HepG2 (cell line): Measurements from ENCODE around the gene HEYL. TPM values are rescaled to one million over a fixed set of nuclear protein-coding genes. Genes with fewer than 3 reads are reported as not detected.
A peak's percentile ranks its signal among the peaks of the same experiment; 100 is the strongest.

ENCODE experiments used
- ATAC-seq: fragments of 200-7000 bp; cut with Tn5 transposase; 3 replicates; pipeline ENCODE4 v1.9.1; 2020; ENCODE audit warnings: mild to moderate bottlenecking, moderate library complexity
- Bru-seq: library from RNA; stranded (reverse); fragments of 400-500 nt; gene quantifications from one replicate; lab custom pipeline; 2021; lab: Mats Ljungman, UMichigan
- BruChase-seq, 2 experiments: library from RNA; stranded (reverse); fragments of 400-500 nt; gene quantifications; one replicate each; lab custom pipeline; 2021; lab: Mats Ljungman, UMichigan
- BruUV-seq: library from RNA; stranded (reverse); fragments of 400-500 nt; replicated peaks from 2 replicates; lab custom pipeline; 2021; lab: Mats Ljungman, UMichigan
- CTCF ChIA-PET: fragments of 300-600 bp; formaldehyde crosslinking; extraction: SDS; loops from one replicate; lab custom pipeline; 2021; ENCODE audit warnings: low total read pairs, inconsistent platforms, low intra/inter-chr PET ratio; lab: Yijun Ruan, JAX
- POLR2A ChIA-PET: fragments of 350-600 bp; sonication (Branson Sonifier 250); formaldehyde crosslinking; loops from one replicate; lab custom pipeline; 2020; ENCODE audit warnings: antibody characterized with exemption, inconsistent platforms; lab: Yijun Ruan, JAX
- DNase-seq: peaks from one replicate; pipeline ENCODE4 v3.0.0-alpha.2; 2015; ENCODE audit warnings: low spot score
- FAIRE-seq: peaks from 3 replicates; lab custom pipeline; 2011; peaks lifted over from hg19 to GRCh38; lab: Jason Lieb, UNC
- H2AFZ ChIP-seq: one replicate; pipeline ENCODE4 v1.6.1; 2011; ENCODE audit warnings: low read length, inconsistent platforms
- H3K27ac ChIP-seq: fragments of 300-600 bp; 3 replicates; pipeline ENCODE4 v1.8.0; 2011; ENCODE audit warnings: mixed run types, mild to moderate bottlenecking, mixed read lengths, low read length, inconsistent platforms; ENCODE audit not compliant: insufficient read depth; ENCODE audit errors: extremely low read length
- H3K27me3 ChIP-seq, 2 experiments: fragments of 200-600 bp in 1 of 2; 2 replicates in 1 of 2; 3 replicates in 1 of 2; pipeline versions ENCODE4 v1.6.0 to v1.8.0; 2011; ENCODE audit warnings: low read length in 2 of 2, mild to moderate bottlenecking in 2 of 2, moderate library complexity in 2 of 2, inconsistent platforms in 1 of 2; ENCODE audit not compliant: insufficient read depth in 2 of 2, control insufficient read depth in 1 of 2
- H3K36me3 ChIP-seq, 2 experiments: fragments of 200-600 bp in 1 of 2; replicated peaks in 1 of 2; 2 replicates in 1 of 2; 3 replicates in 1 of 2; pipeline versions ENCODE4 v1.5.1 to v1.8.0; 2011; ENCODE audit warnings: low read length in 2 of 2, inconsistent platforms in 1 of 2; ENCODE audit not compliant: insufficient read depth in 2 of 2, control insufficient read depth in 1 of 2
- H3K4me1 ChIP-seq: 2 replicates; pipeline ENCODE4 v1.5.1; 2012; ENCODE audit warnings: low read length, inconsistent platforms; ENCODE audit not compliant: insufficient read depth
- H3K4me2 ChIP-seq: 2 replicates; pipeline ENCODE4 v1.6.0; 2011; ENCODE audit warnings: low read depth, low read length, inconsistent platforms
- H3K4me3 ChIP-seq, 3 experiments: fragments of 200-600 bp in 1 of 3; sonication (generic), shearing (Covaris generic) in 1 of 3; replicated peaks in 1 of 3; 2 replicates each; pipeline ENCODE4 v1.5.1; 2011 to 2016; ENCODE audit warnings: low read length in 3 of 3, inconsistent platforms in 2 of 3, low read depth in 2 of 3, mild to moderate bottlenecking in 2 of 3, control low read depth in 1 of 3, mixed read lengths in 1 of 3; ENCODE audit not compliant: insufficient read depth in 1 of 3
- H3K79me2 ChIP-seq: one replicate; pipeline ENCODE4 v1.6.1; 2011; ENCODE audit warnings: low read length, inconsistent platforms; ENCODE audit not compliant: insufficient read depth
- H3K9ac ChIP-seq: 2 replicates; pipeline ENCODE4 v1.6.0; 2011; ENCODE audit warnings: mild to moderate bottlenecking, low read depth, low read length, inconsistent platforms; ENCODE audit not compliant: insufficient read depth
- H3K9me3 ChIP-seq: 2 replicates; pipeline ENCODE4 v1.5.1; 2012; ENCODE audit warnings: mild to moderate bottlenecking, low read length
- H4K20me1 ChIP-seq: 2 replicates; pipeline ENCODE4 v1.6.0; 2011; ENCODE audit warnings: inconsistent platforms, mild to moderate bottlenecking, low read length, moderate library complexity; ENCODE audit not compliant: insufficient read depth
- NFYB ChIP-seq: sonication (generic); formaldehyde crosslinking; IDR thresholded peaks from 2 replicates; pipeline ENCODE4 v1.4.0; 2020; ENCODE audit warnings: missing genetic modification reagents
- POGZ ChIP-seq: sonication (generic); formaldehyde crosslinking; IDR thresholded peaks from 2 replicates; pipeline ENCODE4 v1.4.0; 2020; ENCODE audit warnings: mild to moderate bottlenecking, missing genetic modification reagents
- SALL1 ChIP-seq: sonication (generic); formaldehyde crosslinking; IDR thresholded peaks from 2 replicates; pipeline ENCODE4 v1.8.0; 2022; ENCODE audit warnings: mild to moderate bottlenecking, missing genetic modification reagents
- ZFX ChIP-seq: sonication (generic); formaldehyde crosslinking; IDR thresholded peaks from 2 replicates; pipeline ENCODE4 v1.4.0; 2020; ENCODE audit warnings: mild to moderate bottlenecking, low read depth, missing genetic modification reagents, moderate library complexity
- WGBS: methylation state at CpG from one replicate; pipeline ENCODE4 v1.1.6; 2017; ENCODE audit warnings: low lambda C conversion rate; 5-methylcytosine and 5-hydroxymethylcytosine counted together
- in situ Hi-C: cut with HindIII; loops from 2 replicates; pipeline ENCODE4 v1.10.0; 2017; ENCODE audit warnings: low pct_unique_long_range_greater_than_20kb; ENCODE audit not compliant: extremely low pct_ligation_motif_present
- intact Hi-C: fragments of 100-400 bp; cut with micrococcal nuclease; formaldehyde crosslinking; loops from one replicate; pipeline ENCODE4 v1.10.0; 2022; ENCODE audit not compliant: unreplicated experiment
- long read RNA-seq, 2 experiments: library from RNA in 1 of 2; library from polyadenylated mRNA in 1 of 2; stranded (forward) in 1 of 2; unstranded in 1 of 2; transcript quantifications; one replicate each; pipeline ENCODE4 v2.0.0, GENCODE V29; 2019 to 2022
- polyA minus RNA-seq, 3 experiments: library from RNA; depleted of rRNA, polyadenylated mRNA; stranded (reverse); fragments of >200 nt; gene quantifications; 2 replicates each; pipeline ENCODE4 v1.2.3, GENCODE V29; 2011; ENCODE audit warnings: low replicate concordance in 1 of 3
- polyA plus RNA-seq, 8 experiments: library from polyadenylated mRNA; depleted of rRNA in 3 of 8; stranded (reverse) in 7 of 8; unstranded in 1 of 8; fragments of >200 nt; fragmentation: Illumina TruSeq in 4 of 8; extraction: Trizol in 4 of 8; gene quantifications; 2 replicates each; pipeline versions ENCODE4 v1.2.1 to v1.2.3, GENCODE V29; 2011 to 2016; ENCODE audit warnings: low read depth in 4 of 8, missing spikeins in 1 of 8, mixed read lengths in 1 of 8; ENCODE audit not compliant: insufficient read depth in 1 of 8
- total RNA-seq, 5 experiments: library from RNA; depleted of rRNA; stranded (reverse); fragments of >200 nt; fragmentation: Illumina TruSeq; extraction: Trizol; gene quantifications; 2 replicates each; pipeline ENCODE4 v1.2.3, GENCODE V29; 2016; ENCODE audit warnings: low read depth in 1 of 5
- TF ChIP-seq, protein P1 (sequence below): sonication (generic); formaldehyde crosslinking; IDR thresholded peaks from 2 replicates; pipeline ENCODE4 v1.4.0; 2020; ENCODE audit warnings: missing genetic modification reagents
- TF ChIP-seq, protein P2 (sequence below): sonication (generic); formaldehyde crosslinking; IDR thresholded peaks from 2 replicates; pipeline ENCODE4 v1.5.1; 2020; ENCODE audit warnings: mild to moderate bottlenecking, missing genetic modification reagents, moderate library complexity
- TF ChIP-seq, protein P3 (sequence below): IDR thresholded peaks from 2 replicates; pipeline ENCODE4 v1.6.1; 2016; ENCODE audit warnings: missing biosample characterization, missing genetic modification reagents, low read depth
- TF ChIP-seq, protein P4 (sequence below), 2 experiments: sonication (generic) in 1 of 2; formaldehyde crosslinking in 1 of 2; IDR thresholded peaks; 2 replicates each; pipeline versions ENCODE4 v1.4.0 to v1.6.1; 2018 to 2020; ENCODE audit warnings: missing genetic modification reagents in 2 of 2, borderline replicate concordance in 1 of 2, low read depth in 1 of 2, mild to moderate bottlenecking in 1 of 2, missing biosample characterization in 1 of 2

Gene HEYL
- 0.04 TPM in 1 of 2 replicates, not detected in the other for total RNA-seq (2016; rRNA removed; fragmentation: Illumina TruSeq; extraction: Trizol)
- total RNA-seq (2016; cell fraction: cytosol; rRNA removed; fragmentation: Illumina TruSeq; extraction: Trizol; ENCODE audit: low read depth), result not detected in 2 replicates
- 0.04 TPM in 1 of 2 replicates, not detected in the other for total RNA-seq (2016; cell fraction: insoluble cytoplasmic fraction; rRNA removed; fragmentation: Illumina TruSeq; extraction: Trizol)
- total RNA-seq (2016; cell fraction: membrane; rRNA removed; fragmentation: Illumina TruSeq; extraction: Trizol), result 0.03 TPM in 1 of 2 replicates, not detected in the other
- 0.09 TPM in 1 of 2 replicates, not detected in the other for total RNA-seq (2016; cell fraction: nucleus; rRNA removed; fragmentation: Illumina TruSeq; extraction: Trizol)
- polyA plus RNA-seq (2011; rRNA removed), result 0.03 TPM in 1 of 2 replicates, not detected in the other
- 0.03 and 0.05 TPM in 2 replicates for polyA plus RNA-seq (2011; cell fraction: cytosol; rRNA removed)
- 0.03 and 0.07 TPM in 2 replicates for polyA plus RNA-seq (2011; cell fraction: nucleus; rRNA removed)
- not detected in 2 replicates for polyA plus RNA-seq (2012)
- not detected in 2 replicates for polyA plus RNA-seq (2016; cell fraction: cytosol; fragmentation: Illumina TruSeq; extraction: Trizol; ENCODE audit: low read depth)
- 0.07 and 0.10 TPM in 2 replicates for polyA plus RNA-seq (2016; cell fraction: insoluble cytoplasmic fraction; fragmentation: Illumina TruSeq; extraction: Trizol; ENCODE audit: low read depth)
- polyA plus RNA-seq (2016; cell fraction: membrane; fragmentation: Illumina TruSeq; extraction: Trizol; ENCODE audit: low read depth), result not detected in 2 replicates
- polyA plus RNA-seq (2016; cell fraction: nucleus; fragmentation: Illumina TruSeq; extraction: Trizol; ENCODE audit: insufficient read depth, low read depth), result not detected in 2 replicates
- polyA minus RNA-seq (2011; rRNA and poly(A)+ RNA removed; ENCODE audit: low replicate concordance), result 0.12 TPM in 1 of 2 replicates, not detected in the other
- polyA minus RNA-seq (2011; cell fraction: cytosol; rRNA and poly(A)+ RNA removed), result not detected in 2 replicates
- not detected in 2 replicates for polyA minus RNA-seq (2011; cell fraction: nucleus; rRNA and poly(A)+ RNA removed)
- Bru-seq, nascent RNA, result percentile 15 among the genes with signal in this experiment
- percentile 13 among the genes with signal in this experiment for BruChase-seq, experiment 1, labeled RNA remaining after a 6-hour chase
- not detected for BruChase-seq, experiment 2, labeled RNA remaining after a 2-hour chase
- long read RNA-seq, experiment 1, result 0 reads
- long read RNA-seq, experiment 2, result 0 reads

DNA sequence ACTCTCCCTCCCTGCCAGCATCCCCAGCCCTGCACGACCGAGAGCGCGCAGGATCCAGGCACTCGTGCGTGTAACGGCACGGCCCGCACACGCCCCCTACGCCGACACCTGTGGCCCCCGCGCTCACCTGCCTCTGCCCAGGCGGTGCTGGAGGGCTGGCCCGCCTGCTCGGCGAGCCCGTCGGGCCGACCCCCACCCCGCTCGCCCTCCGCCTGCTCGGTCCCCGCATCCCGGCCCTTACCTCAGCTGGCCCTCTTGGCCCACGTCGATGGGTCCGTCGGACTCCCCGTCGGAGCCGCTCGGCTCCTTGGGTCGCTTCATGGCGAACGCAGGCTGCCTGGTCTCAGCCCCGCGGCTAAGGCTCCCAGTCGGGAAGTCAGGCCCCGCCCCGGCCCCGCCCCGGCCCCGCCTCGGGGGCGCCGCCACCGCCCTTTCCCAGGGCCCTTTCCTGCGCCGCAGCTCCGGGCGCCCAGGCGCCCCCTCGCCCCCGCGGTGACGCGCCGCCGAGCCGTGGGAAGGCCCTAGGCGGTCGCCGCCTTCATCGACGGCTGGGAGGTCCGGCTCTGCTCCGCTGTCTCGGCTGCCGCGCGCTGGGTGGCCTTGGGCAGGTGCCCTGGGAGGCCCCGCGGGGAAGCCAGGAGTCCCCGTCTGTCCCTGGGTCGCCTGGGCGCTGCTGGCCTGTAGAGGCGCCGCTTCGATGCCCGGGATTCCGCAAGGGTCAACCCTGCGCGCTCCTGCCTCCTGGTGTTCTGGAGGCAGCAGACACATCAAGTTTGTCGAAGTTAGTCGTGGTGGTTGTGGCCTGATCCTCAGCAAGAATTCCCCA lies at the start of gene HEYL:
TSS of gene HEYL (minus strand) at position 339 of the 826 bp plus-strand sequence. CDS start at position 321, 18 bp downstream.
- peak; percentile 92 for ATAC-seq
- Histone ChIP-seq H3K4me3 (peak within 1 kb of the TSS in 2 of 3 experiments; percentile 40 to 58; a peak in 4 of 6 replicates), H3K4me2 (peak within 1 kb of the TSS; percentile 21; the same call in 1 of the 2 replicates), H3K9me3 (no peaks in the 10 kb centered on the region), H2AFZ (no peak within 1 kb of the TSS), H3K4me1 (no peaks in the 10 kb centered on the region), H3K27me3 (peaks cover 1 to 33% of the 10 kb centered on the region in 2 experiments; a peak in 4 of 5 replicates), H3K79me2 (no peaks in the 10 kb centered on the region), H4K20me1 (no peaks in the 10 kb centered on the region), H3K36me3 (no peaks in the 10 kb centered on the region), H3K9ac (no peak within 1 kb of the TSS), H3K27ac (no peak within 1 kb of the TSS)
- FAIRE-seq, result no peak
- intact Hi-C loops (no loop called here), in situ Hi-C loops (no loop called here)
- POLR2A ChIA-PET, result no interaction called here
- peak; percentile 40 for DNase-seq
- CTCF ChIA-PET, result interaction anchor here (0.7 kb wide), 1 partner anchor 14 kb away, joined by 3 read pairs; no protein-coding TSS in a partner anchor
- no TSS peak for BruUV-seq
- WGBS, result 65% methylated on average over 24 of the region's 88 CpGs
- TF ChIP-seq, protein P1, sequence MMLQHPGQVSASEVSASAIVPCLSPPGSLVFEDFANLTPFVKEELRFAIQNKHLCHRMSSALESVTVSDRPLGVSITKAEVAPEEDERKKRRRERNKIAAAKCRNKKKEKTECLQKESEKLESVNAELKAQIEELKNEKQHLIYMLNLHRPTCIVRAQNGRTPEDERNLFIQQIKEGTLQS, result no peak
- TF ChIP-seq ZFX (CRISPR knock-in tag) (peak; percentile 66), NFYB (no peak), POGZ (CRISPR knock-in tag) (0 out of 2 replicates have a peak, but pooled peaks have one; percentile 20), SALL1 (CRISPR knock-in tag) (peak; percentile 7; the same call in 1 of the 2 replicates)
- TF ChIP-seq, protein P2, sequence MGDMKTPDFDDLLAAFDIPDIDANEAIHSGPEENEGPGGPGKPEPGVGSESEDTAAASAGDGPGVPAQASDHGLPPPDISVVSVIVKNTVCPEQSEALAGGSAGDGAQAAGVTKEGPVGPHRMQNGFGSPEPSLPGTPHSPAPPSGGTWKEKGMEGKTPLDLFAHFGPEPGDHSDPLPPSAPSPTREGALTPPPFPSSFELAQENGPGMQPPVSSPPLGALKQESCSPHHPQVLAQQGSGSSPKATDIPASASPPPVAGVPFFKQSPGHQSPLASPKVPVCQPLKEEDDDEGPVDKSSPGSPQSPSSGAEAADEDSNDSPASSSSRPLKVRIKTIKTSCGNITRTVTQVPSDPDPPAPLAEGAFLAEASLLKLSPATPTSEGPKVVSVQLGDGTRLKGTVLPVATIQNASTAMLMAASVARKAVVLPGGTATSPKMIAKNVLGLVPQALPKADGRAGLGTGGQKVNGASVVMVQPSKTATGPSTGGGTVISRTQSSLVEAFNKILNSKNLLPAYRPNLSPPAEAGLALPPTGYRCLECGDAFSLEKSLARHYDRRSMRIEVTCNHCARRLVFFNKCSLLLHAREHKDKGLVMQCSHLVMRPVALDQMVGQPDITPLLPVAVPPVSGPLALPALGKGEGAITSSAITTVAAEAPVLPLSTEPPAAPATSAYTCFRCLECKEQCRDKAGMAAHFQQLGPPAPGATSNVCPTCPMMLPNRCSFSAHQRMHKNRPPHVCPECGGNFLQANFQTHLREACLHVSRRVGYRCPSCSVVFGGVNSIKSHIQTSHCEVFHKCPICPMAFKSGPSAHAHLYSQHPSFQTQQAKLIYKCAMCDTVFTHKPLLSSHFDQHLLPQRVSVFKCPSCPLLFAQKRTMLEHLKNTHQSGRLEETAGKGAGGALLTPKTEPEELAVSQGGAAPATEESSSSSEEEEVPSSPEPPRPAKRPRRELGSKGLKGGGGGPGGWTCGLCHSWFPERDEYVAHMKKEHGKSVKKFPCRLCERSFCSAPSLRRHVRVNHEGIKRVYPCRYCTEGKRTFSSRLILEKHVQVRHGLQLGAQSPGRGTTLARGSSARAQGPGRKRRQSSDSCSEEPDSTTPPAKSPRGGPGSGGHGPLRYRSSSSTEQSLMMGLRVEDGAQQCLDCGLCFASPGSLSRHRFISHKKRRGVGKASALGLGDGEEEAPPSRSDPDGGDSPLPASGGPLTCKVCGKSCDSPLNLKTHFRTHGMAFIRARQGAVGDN (CRISPR knock-in tag), result peak; percentile 69
- TF ChIP-seq, protein P3, sequence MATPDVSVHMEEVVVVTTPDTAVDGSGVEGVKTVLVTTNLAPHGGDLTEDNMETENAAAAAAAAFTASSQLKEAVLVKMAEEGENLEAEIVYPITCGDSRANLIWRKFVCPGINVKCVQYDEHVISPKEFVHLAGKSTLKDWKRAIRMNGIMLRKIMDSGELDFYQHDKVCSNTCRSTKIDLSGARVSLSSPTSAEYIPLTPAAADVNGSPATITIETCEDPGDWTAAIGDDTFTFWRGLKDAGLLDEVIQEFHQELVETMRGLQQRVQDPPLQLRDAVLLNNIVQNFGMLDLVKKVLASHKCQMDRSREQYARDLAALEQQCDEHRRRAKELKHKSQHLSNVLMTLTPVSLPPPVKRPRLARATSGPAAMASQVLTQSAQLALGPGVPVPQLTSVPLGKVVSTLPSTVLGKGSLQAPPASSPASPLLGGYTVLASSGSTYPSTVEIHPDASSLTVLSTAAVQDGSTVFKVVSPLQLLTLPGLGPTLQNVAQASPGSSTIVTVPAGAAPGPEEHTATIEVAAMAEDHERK (CRISPR knock-in tag), result no peak
- TF ChIP-seq, protein P4, sequence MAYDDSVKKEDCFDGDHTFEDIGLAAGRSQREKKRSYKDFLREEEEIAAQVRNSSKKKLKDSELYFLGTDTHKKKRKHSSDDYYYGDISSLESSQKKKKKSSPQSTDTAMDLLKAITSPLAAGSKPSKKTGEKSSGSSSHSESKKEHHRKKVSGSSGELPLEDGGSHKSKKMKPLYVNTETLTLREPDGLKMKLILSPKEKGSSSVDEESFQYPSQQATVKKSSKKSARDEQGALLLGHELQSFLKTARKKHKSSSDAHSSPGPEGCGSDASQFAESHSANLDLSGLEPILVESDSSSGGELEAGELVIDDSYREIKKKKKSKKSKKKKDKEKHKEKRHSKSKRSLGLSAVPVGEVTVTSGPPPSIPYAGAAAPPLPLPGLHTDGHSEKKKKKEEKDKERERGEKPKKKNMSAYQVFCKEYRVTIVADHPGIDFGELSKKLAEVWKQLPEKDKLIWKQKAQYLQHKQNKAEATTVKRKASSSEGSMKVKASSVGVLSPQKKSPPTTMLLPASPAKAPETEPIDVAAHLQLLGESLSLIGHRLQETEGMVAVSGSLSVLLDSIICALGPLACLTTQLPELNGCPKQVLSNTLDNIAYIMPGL (CRISPR knock-in tag; IDR thresholded peaks at IDR 0.05; ENCODE audit: borderline replicate concordance in 1 of 2, low read depth in 1 of 2), result peak; percentile 44 to 60; a peak in 1 of 4 replicates
